Measurements from ENCODE around the gene TRIM69.
"Not testable (repeated sequence)": the region's sequence is repeated elsewhere in the genome, so short reads cannot be mapped to it uniquely, and the experiment has no call there.

TRIM69 gene

GRCh38 chr15:44734839-44735481 is 1.4 kb upstream of the TRIM69 start:
- Histone ChIP-seq H3K27ac (no peak overlapping the region), H3K4me3 (ENCODE audit: low read depth, low read length) (no peak overlapping the region), H3K27me3 (replicated peaks) (no peaks in the 10 kb centered on the region), H3K36me3 (replicated peaks) (peaks cover 2% of the 10 kb centered on the region)
- no peak for TF ChIP-seq CTCF (IDR thresholded peaks at IDR 0.05; ENCODE audit: low read depth, low read length, missing control alignments)
- no peak for DNase-seq
- in situ Hi-C loops (cut with HindIII; ENCODE audit: low pct_ligation_motif_present, low sequenced_read_pairs) = no loop called here

GRCh38 chr15:44735482-44736180 is 697 bp upstream of the TRIM69 start:
- H3K36me3 ChIP-seq (replicated peaks) = peaks cover 2% of the 10 kb centered on the region
- H3K27me3 ChIP-seq (replicated peaks) = no peaks in the 10 kb centered on the region
- no peak overlapping the region for H3K27ac ChIP-seq
- no peak for DNase-seq
- H3K4me3 ChIP-seq (ENCODE audit: low read depth, low read length) = no peak overlapping the region
- TF ChIP-seq CTCF (IDR thresholded peaks at IDR 0.05; ENCODE audit: low read depth, low read length, missing control alignments) = no peak
- in situ Hi-C loops (cut with HindIII; ENCODE audit: low pct_ligation_motif_present, low sequenced_read_pairs) = no loop called here

- Histone ChIP-seq H3K27me3 (replicated peaks) (no peaks in the 10 kb centered on the region), H3K4me3 (ENCODE audit: low read depth, low read length) (no peak overlapping the region), H3K27ac (no peak overlapping the region), H3K36me3 (replicated peaks) (no peaks in the 10 kb centered on the region)
- in situ Hi-C loops (cut with HindIII; ENCODE audit: low pct_ligation_motif_present, low sequenced_read_pairs) = no loop called here
- peak; percentile 52 for TF ChIP-seq CTCF (IDR thresholded peaks at IDR 0.05; ENCODE audit: low read depth, low read length, missing control alignments)
- DNase-seq = no peak
Measured at GRCh38 chr15:44738340-44738984, 2.1 kb downstream of the TRIM69 start.

- H3K4me3 ChIP-seq (ENCODE audit: low read depth, low read length); H3K27me3 ChIP-seq (replicated peaks); H3K27ac ChIP-seq; in situ Hi-C loops (cut with HindIII; ENCODE audit: low pct_ligation_motif_present, low sequenced_read_pairs); H3K36me3 ChIP-seq (replicated peaks); DNase-seq: not testable (repeated sequence)
Measured at GRCh38 chr15:44739222-44739847, 3.0 kb downstream of the TRIM69 start.

GRCh38 chr15:44743454-44743853 is 7.1 kb downstream of the TRIM69 start:
- DNase-seq; H3K27ac ChIP-seq; in situ Hi-C loops (cut with HindIII; ENCODE audit: low pct_ligation_motif_present, low sequenced_read_pairs); H3K36me3 ChIP-seq (replicated peaks); H3K4me3 ChIP-seq (ENCODE audit: low read depth, low read length); H3K27me3 ChIP-seq (replicated peaks): not testable (repeated sequence)

- in situ Hi-C loops (cut with HindIII; ENCODE audit: low pct_ligation_motif_present, low sequenced_read_pairs) = no loop called here
- H3K36me3 ChIP-seq (replicated peaks) = no peaks in the 10 kb centered on the region
- TF ChIP-seq CTCF (IDR thresholded peaks at IDR 0.05; ENCODE audit: low read depth, low read length, missing control alignments) = no peak
- H3K27me3 ChIP-seq (replicated peaks) = no peaks in the 10 kb centered on the region
- no peak overlapping the region for H3K4me3 ChIP-seq (ENCODE audit: low read depth, low read length)
- H3K27ac ChIP-seq = no peak overlapping the region
- no peak for DNase-seq
Measured at GRCh38 chr15:44753345-44753744, 17.0 kb downstream of the TRIM69 start.
